ENCODE data around the gene SART3.
A peak's percentile ranks its signal among the peaks of the same experiment; 100 is the strongest.

The SART3 gene

GRCh38 chr12:108526482-108527165 is 34.3 kb downstream of the SART3 start:
- no peak for DNase-seq (ENCODE audit: low read depth in 2 of 2, low spot score in 1 of 2)

GRCh38 chr12:108525681-108526080 is 35.3 kb downstream of the SART3 start:
- no peak for DNase-seq (ENCODE audit: low read depth in 2 of 2, low spot score in 1 of 2)

GRCh38 chr12:108523365-108523764 is 37.6 kb downstream of the SART3 start:
- no peak for DNase-seq (ENCODE audit: low read depth in 2 of 2, low spot score in 1 of 2)

GRCh38 chr12:108519558-108519957 is 41.4 kb downstream of the SART3 start:
- no peak for DNase-seq (ENCODE audit: low read depth in 2 of 2, low spot score in 1 of 2)

- DNase-seq (ENCODE audit: low read depth in 2 of 2, low spot score in 1 of 2): no peak
These were observed 42.1 kb downstream of the SART3 start for GRCh38 chr12:108518716-108519496.

- no peak for DNase-seq (ENCODE audit: low read depth in 2 of 2, low spot score in 1 of 2)
These were observed 42.8 kb downstream of the SART3 start for GRCh38 chr12:108518101-108518715.

GRCh38 chr12:108517288-108518100 is 43.5 kb downstream of the SART3 start:
- no peak for DNase-seq (ENCODE audit: low read depth in 2 of 2, low spot score in 1 of 2)

GRCh38 chr12:108516511-108517275 is 44.3 kb downstream of the SART3 start:
- no peak for DNase-seq (ENCODE audit: low read depth in 2 of 2, low spot score in 1 of 2)

- no peak for DNase-seq (ENCODE audit: low read depth in 2 of 2, low spot score in 1 of 2)
These were observed 45.1 kb downstream of the SART3 start for GRCh38 chr12:108515916-108516315.

- DNase-seq (ENCODE audit: low read depth in 2 of 2, low spot score in 1 of 2): peak; percentile 99
These were observed 45.8 kb downstream of the SART3 start, which contains the start of gene FICD for GRCh38 chr12:108514973-108515814. Gene FICD (plus strand): TSS chr12:108515277. CDS start chr12:108516973, 1,696 bp downstream.

GRCh38 chr12:108514468-108514972 is 46.5 kb downstream of the SART3 start:
- no peak for DNase-seq (ENCODE audit: low read depth in 2 of 2, low spot score in 1 of 2)

- DNase-seq (ENCODE audit: low read depth in 2 of 2, low spot score in 1 of 2): peak; percentile 56 to 68
These were observed 49.1 kb downstream of the SART3 start for GRCh38 chr12:108511633-108512540.

GRCh38 chr12:108510836-108511235 is 50.1 kb downstream of the SART3 start:
- DNase-seq (ENCODE audit: low read depth in 2 of 2, low spot score in 1 of 2): no peak

- DNase-seq (ENCODE audit: low read depth in 2 of 2, low spot score in 1 of 2): no peak
These were observed 51.2 kb downstream of the SART3 start for GRCh38 chr12:108509806-108510205.

GRCh38 chr12:108507971-108508642 is 52.9 kb downstream of the SART3 start:
- DNase-seq (ENCODE audit: low read depth in 2 of 2, low spot score in 1 of 2): no peak

GRCh38 chr12:108505129-108505528 is 55.8 kb downstream of the SART3 start:
- no peak for DNase-seq (ENCODE audit: low read depth in 2 of 2, low spot score in 1 of 2)

- DNase-seq (ENCODE audit: low read depth in 2 of 2, low spot score in 1 of 2): no peak
These were observed 58.1 kb downstream of the SART3 start for GRCh38 chr12:108502922-108503321.

- no peak for DNase-seq (ENCODE audit: low read depth in 2 of 2, low spot score in 1 of 2)
These were observed 62.8 kb downstream of the SART3 start for GRCh38 chr12:108498136-108498535.
